Coronary artery (tissue), 2 donors: ENCODE measurements around the gene PELI2.

Experiments used
- DNase-seq: peaks from one replicate; pipeline ENCODE4 v3.0.0-alpha.2; 2017; ENCODE audit warnings: low spot score
- H3K27ac ChIP-seq, 2 donors: fragments of 200-600 bp; sonication (generic); one replicate each; pipeline ENCODE4 v1.5.1; 2016 to 2019
- H3K4me3 ChIP-seq: fragments of 200-600 bp; sonication (generic); 2 replicates; pipeline ENCODE4 v1.5.1; 2016; ENCODE audit warnings: mild to moderate bottlenecking, moderate library complexity
- TF ChIP-seq, protein P1 (sequence below): fragments of 200-600 bp; sonication (generic); IDR thresholded peaks from one replicate; pipeline ENCODE4 v1.5.1; 2019; ENCODE audit warnings: antibody characterized with exemption

PELI2 gene

DNA sequence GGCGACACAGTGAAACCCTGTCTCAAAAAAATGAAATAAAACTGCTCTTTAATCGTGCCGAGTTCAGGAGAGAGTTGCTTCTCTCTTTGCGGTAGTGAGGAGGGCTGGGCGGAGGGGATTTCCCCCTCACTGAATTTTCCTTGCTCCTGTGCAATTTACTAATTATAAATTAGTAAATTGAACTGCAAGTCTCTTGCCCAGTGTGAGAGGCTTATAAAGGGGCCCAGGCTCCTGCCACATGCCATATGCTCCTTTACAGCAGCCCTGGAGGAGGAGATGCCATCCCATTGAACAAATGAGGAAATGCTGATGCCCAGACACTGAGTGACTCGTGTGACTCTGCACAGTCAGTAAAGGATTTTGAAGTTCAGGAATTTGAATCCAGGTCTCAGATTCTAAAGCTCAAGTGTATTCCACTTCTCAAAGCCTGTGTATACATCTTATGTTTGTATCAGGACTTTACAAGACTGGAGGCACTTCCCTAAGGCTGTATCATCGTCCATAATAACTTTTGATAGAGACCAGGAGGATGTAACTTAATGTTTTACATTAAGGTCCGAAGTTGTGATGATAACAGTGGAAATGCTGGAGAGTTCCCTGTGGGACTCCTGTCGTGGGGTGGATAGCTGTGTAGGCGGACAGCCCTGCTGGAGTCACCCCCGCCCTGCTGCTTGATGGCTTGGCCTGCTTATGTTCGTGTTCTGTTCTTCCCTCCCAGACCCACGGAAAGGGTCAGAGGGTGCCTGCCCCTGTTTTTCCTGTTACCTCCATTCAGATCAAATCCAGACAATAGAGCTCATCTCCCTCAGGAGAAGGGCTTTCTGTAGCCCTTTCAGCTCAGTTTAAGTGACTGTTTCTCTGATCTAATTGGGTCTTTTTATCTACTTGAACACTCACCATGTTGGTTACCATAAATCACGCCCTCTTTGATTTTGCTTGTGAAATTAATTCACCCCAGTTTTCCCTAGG, 13.9 kb downstream of the PELI2 start:
- DNase-seq, result no peak
- H3K27ac ChIP-seq, result no peak overlapping the region
- TF ChIP-seq, protein P1, sequence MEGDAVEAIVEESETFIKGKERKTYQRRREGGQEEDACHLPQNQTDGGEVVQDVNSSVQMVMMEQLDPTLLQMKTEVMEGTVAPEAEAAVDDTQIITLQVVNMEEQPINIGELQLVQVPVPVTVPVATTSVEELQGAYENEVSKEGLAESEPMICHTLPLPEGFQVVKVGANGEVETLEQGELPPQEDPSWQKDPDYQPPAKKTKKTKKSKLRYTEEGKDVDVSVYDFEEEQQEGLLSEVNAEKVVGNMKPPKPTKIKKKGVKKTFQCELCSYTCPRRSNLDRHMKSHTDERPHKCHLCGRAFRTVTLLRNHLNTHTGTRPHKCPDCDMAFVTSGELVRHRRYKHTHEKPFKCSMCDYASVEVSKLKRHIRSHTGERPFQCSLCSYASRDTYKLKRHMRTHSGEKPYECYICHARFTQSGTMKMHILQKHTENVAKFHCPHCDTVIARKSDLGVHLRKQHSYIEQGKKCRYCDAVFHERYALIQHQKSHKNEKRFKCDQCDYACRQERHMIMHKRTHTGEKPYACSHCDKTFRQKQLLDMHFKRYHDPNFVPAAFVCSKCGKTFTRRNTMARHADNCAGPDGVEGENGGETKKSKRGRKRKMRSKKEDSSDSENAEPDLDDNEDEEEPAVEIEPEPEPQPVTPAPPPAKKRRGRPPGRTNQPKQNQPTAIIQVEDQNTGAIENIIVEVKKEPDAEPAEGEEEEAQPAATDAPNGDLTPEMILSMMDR, result no peak
- H3K4me3 ChIP-seq, result no peak overlapping the region

DNA sequence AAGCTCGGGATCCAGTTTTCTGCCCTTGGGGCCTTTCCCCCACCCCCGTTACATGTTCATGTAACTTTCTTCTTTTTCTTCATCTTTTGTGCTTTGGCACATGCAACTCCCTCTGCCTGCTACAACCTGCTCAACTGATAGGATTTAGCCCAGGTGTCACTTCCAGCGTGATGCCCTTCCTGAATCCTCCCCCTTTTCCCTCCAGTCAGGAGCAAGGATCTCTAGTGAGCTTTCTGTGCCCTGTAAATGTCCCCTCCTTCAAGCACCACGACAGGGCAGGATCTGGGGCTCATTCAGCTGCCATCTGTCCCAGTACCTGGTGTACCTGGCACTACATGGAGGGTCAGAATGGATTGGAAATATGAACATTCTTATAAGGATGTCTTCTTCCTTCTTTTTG, 15.3 kb downstream of the PELI2 start:
- DNase-seq, result no peak
- Histone ChIP-seq H3K27ac (no peak overlapping the region), H3K4me3 (no peak overlapping the region)
- TF ChIP-seq, protein P1, result no peak

DNA sequence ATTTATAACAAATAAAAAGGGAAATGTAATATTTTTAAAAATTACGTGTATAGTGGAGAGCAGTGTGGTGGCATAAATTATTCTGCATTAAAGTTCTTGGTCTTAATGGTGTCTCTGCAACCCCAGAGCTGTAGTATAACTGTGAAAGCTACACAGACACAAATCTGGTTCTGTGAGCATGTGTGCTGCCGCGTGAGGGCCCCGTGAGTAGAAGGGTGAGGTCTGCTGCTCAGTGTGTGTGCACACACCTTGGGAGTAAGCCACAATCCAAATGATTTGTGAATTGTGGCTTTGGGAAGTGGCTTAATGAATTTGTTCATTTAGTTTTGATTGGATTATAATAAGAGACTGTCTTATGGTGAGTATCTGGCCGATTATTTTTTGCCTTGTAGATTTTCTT, 16.8 kb downstream of the PELI2 start:
- Histone ChIP-seq H3K4me3 (no peak overlapping the region), H3K27ac (peak overlapping the region in 1 of 2 donors; percentile 12)
- no peak for DNase-seq
- TF ChIP-seq, protein P1, result no peak

DNA sequence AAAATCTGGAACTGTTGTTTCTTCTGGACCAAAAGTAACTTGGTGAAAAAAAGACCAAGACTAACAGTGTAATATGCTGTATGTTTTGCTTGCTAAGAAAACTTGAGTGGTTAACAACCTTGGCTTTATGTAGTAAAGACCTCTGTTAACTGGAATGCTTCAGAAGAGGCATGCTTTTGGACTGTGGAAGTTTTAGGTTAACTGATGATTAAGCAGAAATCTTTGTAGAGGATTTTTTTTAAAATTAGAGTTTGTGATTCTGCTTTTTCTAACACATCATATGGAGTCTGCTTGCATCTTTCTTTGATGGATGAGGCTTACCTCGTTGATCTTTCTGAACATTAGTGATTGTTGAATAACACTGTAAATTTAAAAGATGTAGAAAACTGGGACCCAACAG, 17.5 kb downstream of the PELI2 start:
- TF ChIP-seq, protein P1, result no peak
- Histone ChIP-seq H3K27ac (no peak overlapping the region), H3K4me3 (no peak overlapping the region)
- DNase-seq, result no peak

DNA sequence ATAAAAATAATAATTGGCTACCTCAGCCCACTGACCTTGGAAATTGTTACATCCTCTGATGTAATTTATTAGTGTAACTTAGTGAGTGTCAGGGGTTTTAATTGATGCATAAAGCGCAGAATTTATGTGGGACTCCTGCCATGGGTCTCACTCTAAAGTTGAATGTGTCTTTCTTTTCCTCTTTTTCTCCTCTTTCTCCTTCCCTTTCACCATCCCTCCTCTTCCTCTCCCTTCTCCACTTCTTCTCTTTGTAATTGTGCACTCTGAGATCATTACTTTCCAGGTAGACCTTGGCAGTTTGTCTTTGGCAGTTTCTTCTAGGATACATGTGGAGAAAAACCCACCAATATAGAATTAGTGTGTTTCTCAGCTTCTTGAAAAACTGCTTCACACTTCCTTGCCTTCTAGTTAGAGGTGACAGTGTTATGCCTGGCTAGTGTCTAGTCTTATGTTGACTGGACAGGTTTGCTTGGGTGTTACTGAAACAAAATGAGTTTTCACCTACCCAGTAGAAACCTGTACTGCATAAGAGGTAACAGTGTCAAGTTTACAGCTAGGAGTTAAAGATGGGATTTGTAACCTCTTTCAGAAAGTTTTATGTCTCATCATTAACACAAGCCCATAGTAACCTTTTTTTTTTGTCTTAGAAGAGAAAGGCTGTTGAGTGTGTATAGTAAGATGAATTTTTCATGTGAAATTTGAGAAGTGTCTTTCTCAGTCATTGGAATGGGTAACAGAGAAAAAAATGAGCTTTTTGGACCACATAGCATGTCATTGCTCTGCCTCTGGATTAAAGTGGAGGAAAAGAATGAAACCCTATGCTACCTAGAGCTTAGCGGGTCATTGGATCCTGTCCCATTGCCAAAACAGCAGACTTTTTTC, 18.6 kb downstream of the PELI2 start:
- no peak overlapping the region for H3K27ac ChIP-seq
- no peak for DNase-seq
- TF ChIP-seq, protein P1, result no peak
- H3K4me3 ChIP-seq, result no peak overlapping the region

DNA sequence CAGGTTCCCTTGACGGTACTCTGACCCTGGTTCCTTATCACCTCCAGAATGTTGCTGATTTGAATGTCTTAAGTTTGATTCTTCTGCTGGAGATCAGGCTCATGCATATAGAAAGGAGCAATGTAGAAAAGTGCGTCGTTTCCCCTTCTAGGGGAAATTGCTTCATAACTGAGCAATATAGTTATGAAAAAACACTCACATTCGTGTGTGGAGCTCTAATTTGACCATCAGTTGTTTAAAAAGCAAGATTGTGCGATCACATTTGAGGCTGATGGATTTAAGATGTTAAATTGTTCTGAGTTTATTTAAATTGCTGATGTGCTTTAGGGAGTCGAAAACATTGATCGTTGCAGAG, 19.2 kb downstream of the PELI2 start:
- Histone ChIP-seq H3K4me3 (no peak overlapping the region), H3K27ac (no peak overlapping the region)
- no peak for DNase-seq
- TF ChIP-seq, protein P1, result no peak
